IPS-20b (cell line): ENCODE data around the gene CCDC57.

Source experiments
- H3K27ac ChIP-seq: one replicate; pipeline ENCODE4 v1.5.1; 2013; ENCODE audit warnings: low read length
- H3K27me3 ChIP-seq: 2 replicates; pipeline ENCODE4 v1.6.1; 2013; ENCODE audit warnings: mild to moderate bottlenecking, low read length, inconsistent platforms; ENCODE audit not compliant: insufficient read depth
- H3K36me3 ChIP-seq: 2 replicates; pipeline ENCODE4 v1.6.1; 2013; ENCODE audit warnings: low read depth, mild to moderate bottlenecking, inconsistent platforms, low read length, moderate library complexity; ENCODE audit not compliant: insufficient read depth
- H3K4me1 ChIP-seq: 2 replicates; pipeline ENCODE4 v1.6.1; 2013; ENCODE audit warnings: mild to moderate bottlenecking, control low read depth, inconsistent platforms, low read length, moderate library complexity; ENCODE audit not compliant: insufficient read depth
- H3K4me3 ChIP-seq: 2 replicates; pipeline ENCODE4 v1.5.1; 2013; ENCODE audit warnings: mild to moderate bottlenecking, low read length, inconsistent platforms
- H3K9ac ChIP-seq: 2 replicates; pipeline ENCODE4 v1.6.1; 2013; ENCODE audit warnings: low read depth, mild to moderate bottlenecking, inconsistent platforms, low read length, moderate library complexity
- H3K9me3 ChIP-seq: 2 replicates; pipeline ENCODE4 v1.6.1; 2013; ENCODE audit warnings: mild to moderate bottlenecking, low read depth, low read length, inconsistent platforms; ENCODE audit not compliant: insufficient read depth

CCDC57 gene

GRCh38 chr17:82097919-82098168 is 114.8 kb downstream of the CCDC57 start:
- no peaks in the 10 kb centered on the region for H3K9me3 ChIP-seq
- H3K9ac ChIP-seq, result peak overlapping the region; percentile 84
- no peak overlapping the region for H3K27ac ChIP-seq
- peaks cover 8% of the 10 kb centered on the region; the same call in 1 of the 2 replicates for H3K4me1 ChIP-seq
- H3K27me3 ChIP-seq, result no peaks in the 10 kb centered on the region
- peak overlapping the region; percentile 87; the same call in 1 of the 2 replicates for H3K4me3 ChIP-seq
- peaks cover 33% of the 10 kb centered on the region for H3K36me3 ChIP-seq

- Histone ChIP-seq H3K27me3 (no peaks in the 10 kb centered on the region), H3K9me3 (no peaks in the 10 kb centered on the region), H3K4me1 (peaks cover 8% of the 10 kb centered on the region; the same call in 1 of the 2 replicates), H3K36me3 (peaks cover 37% of the 10 kb centered on the region), H3K4me3 (peak overlapping the region; percentile 87), H3K9ac (peak overlapping the region; percentile 84), H3K27ac (no peak overlapping the region)
Measured at GRCh38 chr17:82097184-82097918, 115.3 kb downstream of the CCDC57 start.

GRCh38 chr17:82096709-82097183 is 115.9 kb downstream of the CCDC57 start:
- Histone ChIP-seq H3K27me3 (no peaks in the 10 kb centered on the region), H3K27ac (no peak overlapping the region), H3K4me1 (peaks cover 8% of the 10 kb centered on the region; the same call in 1 of the 2 replicates), H3K9me3 (no peaks in the 10 kb centered on the region), H3K4me3 (peak overlapping the region; percentile 87), H3K36me3 (peaks cover 44% of the 10 kb centered on the region), H3K9ac (peak overlapping the region; percentile 84)

- no peak overlapping the region for H3K27ac ChIP-seq
- peaks cover 8% of the 10 kb centered on the region; the same call in 1 of the 2 replicates for H3K4me1 ChIP-seq
- H3K4me3 ChIP-seq, result peak overlapping the region; percentile 87; the same call in 1 of the 2 replicates
- peak overlapping the region; percentile 84; the same call in 1 of the 2 replicates for H3K9ac ChIP-seq
- no peaks in the 10 kb centered on the region for H3K9me3 ChIP-seq
- peaks cover 51% of the 10 kb centered on the region for H3K36me3 ChIP-seq
- no peaks in the 10 kb centered on the region for H3K27me3 ChIP-seq
Measured at GRCh38 chr17:82095777-82096708, 116.6 kb downstream of the CCDC57 start.

- Histone ChIP-seq H3K27me3 (no peaks in the 10 kb centered on the region), H3K9me3 (no peaks in the 10 kb centered on the region), H3K36me3 (peaks cover 59% of the 10 kb centered on the region), H3K4me3 (no peak overlapping the region; the same call in 1 of the 2 replicates), H3K4me1 (peaks cover 8% of the 10 kb centered on the region; the same call in 1 of the 2 replicates), H3K9ac (no peak overlapping the region), H3K27ac (no peak overlapping the region)
Measured at GRCh38 chr17:82094931-82095776, 117.5 kb downstream of the CCDC57 start.

- Histone ChIP-seq H3K4me1 (peaks cover 4% of the 10 kb centered on the region; the same call in 1 of the 2 replicates), H3K27me3 (no peaks in the 10 kb centered on the region), H3K4me3 (no peak overlapping the region), H3K9ac (no peak overlapping the region), H3K36me3 (peaks cover 79% of the 10 kb centered on the region), H3K27ac (no peak overlapping the region), H3K9me3 (no peaks in the 10 kb centered on the region)
Measured at GRCh38 chr17:82092995-82093751, 119.5 kb downstream of the CCDC57 start.

- Histone ChIP-seq H3K9ac (no peak overlapping the region), H3K4me3 (no peak overlapping the region), H3K27ac (no peak overlapping the region), H3K4me1 (peaks cover 4% of the 10 kb centered on the region; the same call in 1 of the 2 replicates), H3K9me3 (no peaks in the 10 kb centered on the region), H3K27me3 (no peaks in the 10 kb centered on the region), H3K36me3 (peaks cover 85% of the 10 kb centered on the region)
Measured at GRCh38 chr17:82092628-82092994, 120.0 kb downstream of the CCDC57 start.

GRCh38 chr17:82092094-82092586 is 120.5 kb downstream of the CCDC57 start:
- Histone ChIP-seq H3K27ac (no peak overlapping the region), H3K27me3 (no peaks in the 10 kb centered on the region), H3K36me3 (peaks cover 90% of the 10 kb centered on the region), H3K9me3 (no peaks in the 10 kb centered on the region), H3K4me3 (no peak overlapping the region), H3K9ac (no peak overlapping the region), H3K4me1 (peaks cover 4% of the 10 kb centered on the region; the same call in 1 of the 2 replicates)

- Histone ChIP-seq H3K4me3 (no peak overlapping the region), H3K36me3 (peaks cover 95% of the 10 kb centered on the region), H3K27me3 (no peaks in the 10 kb centered on the region), H3K9ac (no peak overlapping the region), H3K9me3 (no peaks in the 10 kb centered on the region), H3K4me1 (peaks cover 4% of the 10 kb centered on the region; the same call in 1 of the 2 replicates), H3K27ac (no peak overlapping the region)
Measured at GRCh38 chr17:82091264-82092066, 121.2 kb downstream of the CCDC57 start.
